Lung (tissue), 12 donors: ENCODE data around the gene SDC4. TPM values are rescaled to one million over a fixed set of nuclear protein-coding genes. Genes with fewer than 3 reads are reported as not detected.

ENCODE experiments used
- ATAC-seq: fragments of 200-7000 bp; cut with Tn5 transposase; one replicate; pipeline ENCODE4 v1.9.1; 2020; ENCODE audit warnings: moderate number of reproducible peaks; ENCODE audit not compliant: insufficient read depth, low FRiP score
- DNase-seq, 3 donors: peaks; one replicate each; pipeline ENCODE4 v3.0.0-alpha.2; 2013 to 2017
- H3K27ac ChIP-seq, 2 donors: one replicate each; pipeline ENCODE4 v1.5.1; 2013; ENCODE audit warnings: mild to moderate bottlenecking in 2 of 2, moderate library complexity in 2 of 2, control low read depth in 1 of 2, inconsistent platforms in 1 of 2, low read depth in 1 of 2, low read length in 1 of 2
- H3K27me3 ChIP-seq, 3 donors: one replicate each; pipeline ENCODE4 v1.5.1; 2013; ENCODE audit warnings: low read length in 2 of 3; ENCODE audit not compliant: control insufficient read depth in 3 of 3, insufficient read depth in 3 of 3
- H3K36me3 ChIP-seq, 4 donors: one replicate each; pipeline ENCODE4 v1.5.1; 2013; ENCODE audit warnings: low read length in 4 of 4, mild to moderate bottlenecking in 1 of 4, moderate library complexity in 1 of 4; ENCODE audit not compliant: control insufficient read depth in 4 of 4, insufficient read depth in 4 of 4
- H3K4me1 ChIP-seq, 5 donors: one replicate each; pipeline ENCODE4 v1.5.1; 2013; ENCODE audit warnings: low read length in 5 of 5, mild to moderate bottlenecking in 2 of 5, moderate library complexity in 1 of 5; ENCODE audit not compliant: control insufficient read depth in 5 of 5, insufficient read depth in 5 of 5
- H3K4me3 ChIP-seq: one replicate; pipeline ENCODE4 v1.5.1; 2013; ENCODE audit warnings: mild to moderate bottlenecking, control low read depth, moderate library complexity
- H3K9ac ChIP-seq, 2 donors: one replicate each; pipeline ENCODE4 v1.5.1; 2013; ENCODE audit warnings: low read length in 2 of 2, control low read depth in 1 of 2; ENCODE audit not compliant: insufficient read depth in 1 of 2
- H3K9me3 ChIP-seq, 4 donors: one replicate each; pipeline ENCODE4 v1.5.1; 2013; ENCODE audit warnings: low read length in 3 of 4, mild to moderate bottlenecking in 1 of 4, moderate library complexity in 1 of 4; ENCODE audit not compliant: control insufficient read depth in 4 of 4, insufficient read depth in 3 of 4
- CTCF ChIP-seq: IDR thresholded peaks from 2 replicates; pipeline ENCODE4 v1.5.1; 2012; ENCODE audit warnings: mild to moderate bottlenecking; ENCODE audit errors: control extremely low read depth, extremely low read depth
- WGBS, 2 donors: extraction: QIAGEN DNeasy Blood & Tissue Kit; methylation state at CpG; one replicate each; pipeline ENCODE4 v1.1.7; 2013; 5-methylcytosine and 5-hydroxymethylcytosine counted together
- polyA plus RNA-seq, 2 donors: library from polyadenylated mRNA; stranded (reverse); fragments of 200-250 nt; gene quantifications; one replicate each; pipeline ENCODE4 v1.2.1, GENCODE V29; 2013
- total RNA-seq, 2 donors: library from RNA; depleted of rRNA in 1 of 2; stranded (reverse); fragments of >200 nt in 1 of 2; gene quantifications; one replicate each; pipeline ENCODE4 v1.2.1, GENCODE V29; 2014 to 2021
- donor health status: control.
- donor health status: control.
- donor health status: Bipolar disorder and iron deficiency.
- donor health status: healthy.
- donor health status: DM: yes; HTN: yes; CAD: no.

Gene SDC4
- total and polyA plus RNA-seq, 4 donors: 239 to 313 (median 254) TPM

DNA sequence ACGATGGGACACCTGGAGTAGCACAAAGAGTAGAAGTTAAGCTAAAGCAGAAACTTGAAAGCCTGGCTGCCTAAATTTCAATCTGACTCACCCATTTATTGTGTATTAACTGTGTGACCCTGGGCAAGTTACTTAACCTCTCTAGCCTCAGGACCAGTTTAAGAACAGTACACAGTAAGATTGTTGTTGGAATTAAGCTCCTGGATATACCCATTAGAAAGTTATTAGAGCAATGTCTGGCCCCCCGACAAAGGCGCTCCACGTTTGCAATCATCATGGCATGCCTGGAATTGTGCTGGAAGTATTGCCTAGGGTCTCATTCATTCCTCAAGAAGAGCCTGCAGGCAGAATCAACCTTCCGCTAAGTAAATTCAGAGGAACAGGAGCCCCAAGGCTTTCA lies 1.4 kb downstream of the SDC4 start:
- Histone ChIP-seq H3K9me3 (no peaks in the 10 kb centered on the region), H3K4me3 (peak overlapping the region; percentile 86), H3K4me1 (peaks cover 0 to 33% (median 10%) of the 10 kb centered on the region in 5 donors), H3K27ac (peak overlapping the region; percentile 89 to 96), H3K27me3 (no peaks in the 10 kb centered on the region), H3K9ac (peak overlapping the region in 1 of 2 donors; percentile 70), H3K36me3 (no peaks in the 10 kb centered on the region)
- DNase-seq (no peak), ATAC-seq (no peak)
- WGBS, 2 donors: 64 to 84% methylated on average over 5 of the region's 5 CpGs
- no peak for TF ChIP-seq CTCF

DNA sequence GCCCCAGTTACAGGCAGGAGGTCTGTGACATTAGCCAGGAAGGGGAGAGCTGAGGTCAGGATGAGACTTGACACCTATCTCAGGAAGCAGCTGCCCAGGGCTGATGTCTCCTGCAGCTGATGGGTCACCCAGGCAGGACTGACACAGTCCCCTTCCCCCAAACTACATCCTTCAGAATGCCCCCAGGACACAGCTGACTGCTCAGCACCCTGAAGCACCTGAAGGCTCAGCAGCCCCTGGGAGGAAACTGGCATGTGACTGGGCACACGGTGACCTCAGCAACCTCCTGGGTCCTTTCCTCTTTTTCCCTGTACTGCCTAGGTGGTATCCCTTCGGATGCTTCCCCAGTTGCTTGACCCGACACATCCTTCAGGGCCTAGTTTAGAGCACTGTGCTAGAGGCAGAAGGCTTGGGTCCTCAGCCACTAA lies 1.9 kb downstream of the SDC4 start:
- no peak for TF ChIP-seq CTCF
- H3K36me3 ChIP-seq: no peaks in the 10 kb centered on the region
- H3K4me1 ChIP-seq: peaks cover 0 to 38% (median 10%) of the 10 kb centered on the region in 5 donors
- DNase-seq: no peak
- 49 to 61% methylated on average over 3 of the region's 3 CpGs for WGBS, 2 donors
- H3K9me3 ChIP-seq: no peaks in the 10 kb centered on the region
- H3K4me3 ChIP-seq: peak overlapping the region; percentile 86
- H3K27ac ChIP-seq: peak overlapping the region; percentile 89 to 96
- no peak for ATAC-seq
- no peak overlapping the region for H3K9ac ChIP-seq
- H3K27me3 ChIP-seq: no peaks in the 10 kb centered on the region

DNA sequence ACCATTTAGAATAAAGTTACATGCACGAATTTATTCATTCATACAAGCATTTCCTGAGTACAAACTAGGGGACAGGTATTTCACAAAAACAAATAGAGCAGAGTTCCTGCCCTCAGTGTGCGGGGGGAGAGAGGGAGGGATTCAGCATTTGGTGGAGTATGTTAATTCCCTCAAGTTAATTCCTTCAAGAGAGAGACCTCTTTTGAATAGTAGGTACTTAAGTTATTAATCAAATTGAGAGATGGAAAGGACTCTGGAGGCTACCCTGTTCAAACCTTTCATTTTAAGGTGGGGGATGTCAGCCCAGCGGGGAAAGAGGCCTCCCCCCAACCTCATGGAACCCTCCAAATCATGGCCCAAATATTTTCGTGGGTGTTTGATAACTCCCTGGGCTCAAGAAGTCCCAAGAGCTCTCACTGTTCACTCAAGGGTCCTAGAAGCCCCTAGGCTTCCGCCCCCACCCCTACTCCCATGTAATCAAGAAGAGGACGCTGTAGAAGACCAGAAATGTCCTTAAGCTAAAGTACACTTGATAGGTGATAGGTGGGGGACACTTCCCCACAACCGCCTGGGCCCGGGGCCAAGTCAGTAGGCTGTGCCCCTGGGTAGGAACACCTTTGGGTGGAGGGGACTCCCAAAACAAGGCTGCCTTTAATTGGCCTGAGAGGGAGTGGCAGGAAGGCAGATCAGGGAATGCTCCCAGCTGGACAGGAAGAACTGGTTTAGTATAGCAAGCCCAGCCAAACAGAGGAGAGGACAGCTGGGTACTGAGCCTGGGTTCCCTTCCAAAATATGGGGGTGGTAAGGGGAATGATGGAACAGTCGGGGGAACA lies 2.9 kb downstream of the SDC4 start:
- ATAC-seq (no peak), DNase-seq (peak; percentile 70 to 84 (median 76))
- peak overlapping the region; percentile 89 to 96 for H3K27ac ChIP-seq
- 55 to 76% methylated on average over 9 of the region's 9 CpGs for WGBS, 2 donors
- H3K36me3 ChIP-seq: peaks cover 0 to 3% (median 0%) of the 10 kb centered on the region in 4 donors
- no peaks in the 10 kb centered on the region for H3K27me3 ChIP-seq
- no peaks in the 10 kb centered on the region for H3K9me3 ChIP-seq
- peaks cover 0 to 40% (median 11%) of the 10 kb centered on the region in 5 donors for H3K4me1 ChIP-seq
- no peak overlapping the region for H3K9ac ChIP-seq
- no peak overlapping the region for H3K4me3 ChIP-seq
- no peak for TF ChIP-seq CTCF
